Karpas-422 (cell line): Measurements from ENCODE around the gene ACVR2B. TPM values are rescaled to one million over a fixed set of nuclear protein-coding genes. Genes with fewer than 3 reads are reported as not detected.

Source experiments
- DNase-seq: peaks from one replicate; pipeline ENCODE4 v3.0.0-alpha.2; 2015
- H2AFZ ChIP-seq: fragments of 200-600 bp; sonication (generic); 2 replicates; pipeline ENCODE4 v1.6.1; 2014; ENCODE audit warnings: antibody characterized with exemption, low read length, mixed read lengths
- H3K27ac ChIP-seq: fragments of 200-600 bp; sonication (generic); 2 replicates; pipeline ENCODE4 v1.5.1; 2014; ENCODE audit warnings: mild to moderate bottlenecking, low read length, moderate library complexity
- H3K27me3 ChIP-seq: fragments of 200-600 bp; sonication (generic); 2 replicates; pipeline ENCODE4 v1.6.1; 2014; ENCODE audit warnings: low read length, mixed read lengths
- H3K36me3 ChIP-seq: fragments of 200-600 bp; sonication (generic); 2 replicates; pipeline ENCODE4 v1.6.1; 2014; ENCODE audit warnings: low read length, mixed read lengths; ENCODE audit not compliant: insufficient read depth
- H3K4me1 ChIP-seq: fragments of 200-600 bp; sonication (generic); 2 replicates; pipeline ENCODE4 v1.6.1; 2014; ENCODE audit warnings: mild to moderate bottlenecking, low read length, mixed read lengths
- H3K4me2 ChIP-seq: fragments of 200-600 bp; sonication (generic); 2 replicates; pipeline ENCODE4 v1.6.1; 2014; ENCODE audit warnings: low read length, low read depth, mild to moderate bottlenecking; ENCODE audit not compliant: poor library complexity, severe bottlenecking
- H3K4me3 ChIP-seq: fragments of 200-600 bp; sonication (generic); 2 replicates; pipeline ENCODE4 v1.5.1; 2014; ENCODE audit warnings: mild to moderate bottlenecking, antibody characterized with exemption, low read length, mixed read lengths
- H3K79me2 ChIP-seq: fragments of 200-600 bp; sonication (generic); 2 replicates; pipeline ENCODE4 v1.6.1; 2014; ENCODE audit warnings: mild to moderate bottlenecking, low read length, mixed read lengths
- H3K9ac ChIP-seq: fragments of 200-600 bp; sonication (generic); 2 replicates; pipeline ENCODE4 v1.6.0; 2014; ENCODE audit warnings: low read length
- H3K9me2 ChIP-seq: fragments of 200-600 bp; sonication (generic), shearing (Covaris generic); replicated peaks from 2 replicates; pipeline ENCODE4 v1.6.0; 2014; ENCODE audit warnings: mild to moderate bottlenecking, low read length, moderate library complexity; ENCODE audit not compliant: insufficient read depth
- H3K9me3 ChIP-seq: fragments of 300-700, 200-600 bp; sonication (generic); 2 replicates; pipeline ENCODE4 v1.6.1; 2014; ENCODE audit warnings: low read length, mixed read lengths
- H4K20me1 ChIP-seq: fragments of 200-600 bp; sonication (generic); 2 replicates; pipeline ENCODE4 v1.6.1; 2014; ENCODE audit warnings: mild to moderate bottlenecking, antibody characterized with exemption, low read length, low read depth; ENCODE audit not compliant: insufficient read depth
- total RNA-seq: library from RNA; depleted of rRNA; stranded (reverse); fragments of >200 nt; shearing (Covaris generic); gene quantifications from 2 replicates; pipeline ENCODE4 v1.2.3, GENCODE V29; 2014; ENCODE audit warnings: low replicate concordance

ACVR2B gene
- total RNA-seq, 1 experiment from 2014 or later, result 2.4 TPM

DNA sequence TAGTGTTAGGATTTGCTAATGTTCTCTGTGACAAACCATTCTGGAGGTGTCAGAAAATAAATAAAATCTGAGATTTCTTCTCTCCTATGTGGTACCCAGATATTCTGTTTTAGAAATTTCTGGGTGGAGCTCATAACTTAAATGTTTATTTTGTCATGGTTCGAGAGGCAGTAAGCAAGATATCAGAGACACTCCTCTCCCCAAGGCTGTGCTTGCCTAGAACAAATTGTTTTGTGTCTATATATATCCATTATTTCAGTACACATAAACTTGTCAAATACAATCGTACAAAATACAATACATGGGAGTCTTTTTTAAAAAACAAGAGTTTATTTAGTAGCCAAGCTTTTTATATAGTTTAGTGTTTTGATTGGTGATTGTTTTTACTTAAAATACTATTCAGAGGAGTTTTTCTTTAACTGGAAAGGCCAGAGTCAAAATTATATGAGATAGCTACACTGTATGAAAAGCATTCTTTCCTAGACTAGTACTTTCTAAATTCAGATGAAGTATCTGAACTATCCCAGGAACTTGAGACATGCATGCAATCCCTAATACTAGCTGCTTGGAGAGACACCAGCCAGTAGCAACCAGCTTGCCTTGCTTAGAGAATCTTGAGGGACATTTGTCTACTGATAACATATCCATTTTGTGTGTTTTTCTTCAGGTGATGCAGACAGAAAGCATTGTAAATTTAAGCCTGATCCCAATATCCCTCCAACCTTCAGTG, 47.2 kb downstream of the ACVR2B start:
- no peaks in the 10 kb centered on the region for H3K27me3 ChIP-seq
- no peak overlapping the region for H3K9ac ChIP-seq
- no peaks in the 10 kb centered on the region for H3K9me3 ChIP-seq
- DNase-seq, result no peak
- peaks cover 58% of the 10 kb centered on the region for H3K36me3 ChIP-seq
- H3K4me3 ChIP-seq, result no peak overlapping the region
- H3K4me1 ChIP-seq, result peaks cover 23% of the 10 kb centered on the region
- H3K79me2 ChIP-seq, result peaks cover 40% of the 10 kb centered on the region
- H3K27ac ChIP-seq, result no peak overlapping the region
- H3K9me2 ChIP-seq, result no peaks in the 10 kb centered on the region; the same call in 1 of the 2 replicates
- no peaks in the 10 kb centered on the region for H4K20me1 ChIP-seq
- no peak overlapping the region for H3K4me2 ChIP-seq
- H2AFZ ChIP-seq, result no peak overlapping the region

DNA sequence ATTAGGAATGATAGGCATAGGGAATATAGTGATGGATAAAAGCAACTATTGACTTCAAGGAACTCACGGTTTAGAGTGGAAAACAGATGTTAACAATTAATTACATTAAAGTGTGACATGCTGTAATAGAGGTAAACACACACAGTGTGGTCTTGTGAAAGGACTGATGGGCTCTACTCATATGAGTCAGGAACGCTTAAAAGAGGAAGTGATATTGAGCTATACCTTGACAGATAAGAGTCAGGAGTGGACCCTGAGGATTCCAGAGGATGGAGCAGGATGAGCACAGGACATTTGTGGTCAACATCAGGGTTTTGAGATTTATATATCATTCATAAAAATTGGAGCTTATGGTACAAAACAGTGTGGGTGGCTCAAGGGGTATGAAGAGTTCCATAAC, 53.4 kb downstream of the ACVR2B start:
- Histone ChIP-seq H3K27ac (no peak overlapping the region), H3K27me3 (no peaks in the 10 kb centered on the region), H3K9me3 (no peaks in the 10 kb centered on the region), H3K36me3 (peaks cover 69% of the 10 kb centered on the region), H2AFZ (no peak overlapping the region), H3K9me2 (no peaks in the 10 kb centered on the region), H3K9ac (no peak overlapping the region), H3K79me2 (no peaks in the 10 kb centered on the region), H3K4me3 (no peak overlapping the region), H3K4me2 (no peak overlapping the region), H4K20me1 (no peaks in the 10 kb centered on the region), H3K4me1 (no peaks in the 10 kb centered on the region)
- no peak for DNase-seq

GRCh38 chr3:38509732-38510131, 56.0 kb downstream of the ACVR2B start:
- no peaks in the 10 kb centered on the region for H3K9me3 ChIP-seq

DNA sequence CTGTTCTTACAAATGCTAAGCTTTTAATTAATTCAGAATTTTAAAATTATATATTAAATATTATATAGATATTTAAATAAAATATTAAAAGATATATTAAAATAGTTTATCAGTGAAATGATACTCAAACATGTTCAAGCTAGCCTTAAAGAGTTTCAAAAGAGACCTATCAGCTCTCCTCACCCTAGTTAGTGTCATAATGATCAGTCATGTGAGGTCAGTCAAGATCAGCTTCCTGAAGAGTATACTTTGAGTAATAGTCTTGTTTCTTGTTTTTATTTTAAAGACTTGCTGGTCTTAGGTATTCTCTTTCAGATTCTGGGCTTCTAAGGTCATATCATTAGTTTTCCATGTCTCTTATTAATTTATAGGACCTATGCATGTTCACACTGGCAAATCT, 56.9 kb downstream of the ACVR2B start:
- Histone ChIP-seq H3K4me1 (no peaks in the 10 kb centered on the region), H3K4me3 (no peak overlapping the region)

More at GRCh38 chr3:38509732-38510131, 56.0 kb downstream of the ACVR2B start:
- H2AFZ ChIP-seq, result no peak overlapping the region
- H3K9ac ChIP-seq, result no peak overlapping the region
- no peaks in the 10 kb centered on the region for H3K79me2 ChIP-seq
- no peak overlapping the region for H3K27ac ChIP-seq
- H3K27me3 ChIP-seq, result no peaks in the 10 kb centered on the region
- peaks cover 58% of the 10 kb centered on the region; the same call in 1 of the 2 replicates for H3K36me3 ChIP-seq
- H4K20me1 ChIP-seq, result no peaks in the 10 kb centered on the region
- H3K4me1 ChIP-seq, result no peaks in the 10 kb centered on the region
- no peak for DNase-seq
- H3K9me2 ChIP-seq, result no peaks in the 10 kb centered on the region
- no peak overlapping the region for H3K4me2 ChIP-seq
- no peak overlapping the region for H3K4me3 ChIP-seq

GRCh38 chr3:38511546-38511945, 57.9 kb downstream of the ACVR2B start:
- Histone ChIP-seq H3K79me2 (no peaks in the 10 kb centered on the region), H4K20me1 (no peaks in the 10 kb centered on the region), H3K9me3 (no peaks in the 10 kb centered on the region), H3K27ac (no peak overlapping the region), H3K27me3 (no peaks in the 10 kb centered on the region), H3K4me3 (no peak overlapping the region), H3K4me1 (no peaks in the 10 kb centered on the region), H3K36me3 (peaks cover 46% of the 10 kb centered on the region; the same call in 1 of the 2 replicates), H3K4me2 (no peak overlapping the region), H3K9ac (no peak overlapping the region), H3K9me2 (no peaks in the 10 kb centered on the region), H2AFZ (no peak overlapping the region)
- no peak for DNase-seq

More for the DNA sequence above, 56.9 kb downstream of the ACVR2B start:
- Histone ChIP-seq H3K27me3 (no peaks in the 10 kb centered on the region), H3K4me2 (no peak overlapping the region), H3K27ac (no peak overlapping the region), H2AFZ (no peak overlapping the region), H3K9ac (no peak overlapping the region), H3K36me3 (peaks cover 52% of the 10 kb centered on the region; the same call in 1 of the 2 replicates), H3K79me2 (no peaks in the 10 kb centered on the region), H4K20me1 (no peaks in the 10 kb centered on the region), H3K9me3 (no peaks in the 10 kb centered on the region), H3K9me2 (no peaks in the 10 kb centered on the region)
- DNase-seq, result no peak

GRCh38 chr3:38515367-38515766, 61.7 kb downstream of the ACVR2B start:
- H2AFZ ChIP-seq, result no peak overlapping the region
- H3K9me2 ChIP-seq, result no peaks in the 10 kb centered on the region
- peaks cover 18% of the 10 kb centered on the region; the same call in 1 of the 2 replicates for H3K36me3 ChIP-seq
- no peak overlapping the region for H3K27ac ChIP-seq
- no peaks in the 10 kb centered on the region for H3K9me3 ChIP-seq
- H3K4me2 ChIP-seq, result no peak overlapping the region
- no peak overlapping the region for H3K9ac ChIP-seq
- H3K79me2 ChIP-seq, result no peaks in the 10 kb centered on the region
- H4K20me1 ChIP-seq, result no peaks in the 10 kb centered on the region
- no peak overlapping the region for H3K4me3 ChIP-seq
- H3K27me3 ChIP-seq, result no peaks in the 10 kb centered on the region
- no peaks in the 10 kb centered on the region for H3K4me1 ChIP-seq
- no peak for DNase-seq

GRCh38 chr3:38516669-38517068, 63.0 kb downstream of the ACVR2B start:
- Histone ChIP-seq H3K9ac (no peak overlapping the region), H3K79me2 (0 out of 2 replicates have a peak, but pooled peaks cover 2% of the 10 kb centered on the region), H4K20me1 (0 out of 2 replicates have a peak, but pooled peaks cover 2% of the 10 kb centered on the region), H3K27me3 (no peaks in the 10 kb centered on the region), H3K36me3 (peaks cover 13% of the 10 kb centered on the region; the same call in 1 of the 2 replicates), H3K9me3 (no peaks in the 10 kb centered on the region), H2AFZ (no peak overlapping the region), H3K4me2 (no peak overlapping the region), H3K4me1 (no peaks in the 10 kb centered on the region), H3K27ac (no peak overlapping the region), H3K4me3 (no peak overlapping the region), H3K9me2 (no peaks in the 10 kb centered on the region)
- no peak for DNase-seq

GRCh38 chr3:38519000-38519399, 65.3 kb downstream of the ACVR2B start:
- Histone ChIP-seq H3K9me2 (no peaks in the 10 kb centered on the region), H3K9me3 (no peaks in the 10 kb centered on the region), H4K20me1 (0 out of 2 replicates have a peak, but pooled peaks cover 3% of the 10 kb centered on the region), H3K9ac (no peak overlapping the region), H3K4me1 (no peaks in the 10 kb centered on the region), H3K27ac (no peak overlapping the region), H2AFZ (no peak overlapping the region), H3K27me3 (no peaks in the 10 kb centered on the region), H3K36me3 (peaks cover 23% of the 10 kb centered on the region; the same call in 1 of the 2 replicates), H3K4me3 (no peak overlapping the region), H3K79me2 (0 out of 2 replicates have a peak, but pooled peaks cover 4% of the 10 kb centered on the region), H3K4me2 (no peak overlapping the region)
- DNase-seq, result no peak
